H9 (cell line): ENCODE results near the gene PPM1B. TPM values are rescaled to one million over a fixed set of nuclear protein-coding genes. Genes with fewer than 3 reads are reported as not detected.
A peak's percentile ranks its signal among the peaks of the same experiment; 100 is the strongest.

Experiments
- DNase-seq: peaks from one replicate; pipeline ENCODE4 v3.0.0-alpha.2; 2017
- H2AFZ ChIP-seq: one replicate; pipeline ENCODE4 v1.6.1; 2013; ENCODE audit warnings: mild to moderate bottlenecking, low read length, control low read depth, moderate library complexity
- H2AK5ac ChIP-seq: 2 replicates; pipeline ENCODE4 v1.6.1; 2013; ENCODE audit warnings: low read length, control low read depth, mixed read lengths; ENCODE audit not compliant: insufficient read length
- H2BK120ac ChIP-seq: one replicate; pipeline ENCODE4 v1.6.1; 2013; ENCODE audit warnings: low read depth, mild to moderate bottlenecking, low read length, control low read depth, inconsistent platforms; ENCODE audit not compliant: poor library complexity, severe bottlenecking
- H2BK12ac ChIP-seq: 2 replicates; pipeline ENCODE4 v1.6.1; 2013; ENCODE audit warnings: low read length, control low read depth, mixed read lengths, low read depth; ENCODE audit not compliant: insufficient read length
- H2BK15ac ChIP-seq: 2 replicates; pipeline ENCODE4 v1.6.1; 2013; ENCODE audit warnings: low read depth, low read length, control low read depth
- H2BK20ac ChIP-seq: one replicate; pipeline ENCODE4 v1.6.1; 2013; ENCODE audit warnings: low read depth, mild to moderate bottlenecking, low read length, control low read depth, inconsistent platforms; ENCODE audit not compliant: poor library complexity, severe bottlenecking
- H2BK5ac ChIP-seq: 2 replicates; pipeline ENCODE4 v1.6.1; 2013; ENCODE audit warnings: low read length, control low read depth, mixed read lengths; ENCODE audit not compliant: insufficient read length
- H3K14ac ChIP-seq: 2 replicates; pipeline ENCODE4 v1.6.1; 2013; ENCODE audit warnings: low read length, control low read depth; ENCODE audit not compliant: insufficient read depth
- H3K18ac ChIP-seq: 2 replicates; pipeline ENCODE4 v1.6.1; 2013; ENCODE audit warnings: low read depth, mild to moderate bottlenecking, mixed read lengths, low read length, control low read depth; ENCODE audit not compliant: insufficient read length
- H3K23ac ChIP-seq: 2 replicates; pipeline ENCODE4 v1.6.1; 2013; ENCODE audit warnings: low read length, control low read depth, mixed read lengths, low read depth; ENCODE audit not compliant: insufficient read length
- H3K23me2 ChIP-seq: 2 replicates; pipeline ENCODE4 v1.6.1; 2013; ENCODE audit warnings: low read depth, mild to moderate bottlenecking, mixed read lengths, low read length, control low read depth; ENCODE audit not compliant: insufficient read length, poor library complexity, severe bottlenecking
- H3K27ac ChIP-seq: 2 replicates; pipeline ENCODE4 v1.5.1; 2013; ENCODE audit warnings: low read length, control low read depth, mixed read lengths, low read depth; ENCODE audit not compliant: insufficient read length
- H3K27me3 ChIP-seq: 2 replicates; pipeline ENCODE4 v1.6.1; 2013; ENCODE audit warnings: low read length, control low read depth, inconsistent platforms; ENCODE audit not compliant: insufficient read depth
- H3K4ac ChIP-seq: 2 replicates; pipeline ENCODE4 v1.6.1; 2013; ENCODE audit warnings: low read depth, mild to moderate bottlenecking, control low read depth, inconsistent platforms, low read length, moderate library complexity
- H3K4me1 ChIP-seq: 2 replicates; pipeline ENCODE4 v1.6.1; 2013; ENCODE audit warnings: low read length, control low read depth, inconsistent platforms; ENCODE audit not compliant: insufficient read depth
- H3K4me2 ChIP-seq: 2 replicates; pipeline ENCODE4 v1.6.1; 2013; ENCODE audit warnings: low read length, control low read depth, mixed read lengths; ENCODE audit not compliant: insufficient read length, insufficient read depth
- H3K56ac ChIP-seq: 2 replicates; pipeline ENCODE4 v1.6.1; 2013; ENCODE audit warnings: low read depth, mild to moderate bottlenecking, mixed read lengths, low read length, control low read depth; ENCODE audit not compliant: insufficient read length
- H3K79me1 ChIP-seq: 2 replicates; pipeline ENCODE4 v1.6.1; 2013; ENCODE audit warnings: low read depth, mild to moderate bottlenecking, moderate library complexity, low read length, control low read depth, inconsistent platforms; ENCODE audit not compliant: insufficient read depth, poor library complexity, severe bottlenecking
- H3K79me2 ChIP-seq: 2 replicates; pipeline ENCODE4 v1.6.1; 2013; ENCODE audit warnings: low read length, control low read depth, inconsistent platforms; ENCODE audit not compliant: insufficient read depth
- H3K9ac ChIP-seq: 2 replicates; pipeline ENCODE4 v1.6.1; 2013; ENCODE audit warnings: low read length, control low read depth, mixed read lengths; ENCODE audit not compliant: insufficient read length; ENCODE audit errors: extremely low read depth
- H3K9me3 ChIP-seq: one replicate; pipeline ENCODE4 v1.6.1; 2013; ENCODE audit warnings: low read depth, low read length, inconsistent platforms; ENCODE audit not compliant: control insufficient read depth
- H3T11ph ChIP-seq: one replicate; pipeline ENCODE4 v1.6.1; 2013; ENCODE audit warnings: mild to moderate bottlenecking, low read length, control low read depth, inconsistent platforms
- H4K20me1 ChIP-seq: one replicate; pipeline ENCODE4 v1.6.1; 2013; ENCODE audit not compliant: control insufficient read depth, insufficient read length, insufficient read depth
- H4K5ac ChIP-seq: 2 replicates; pipeline ENCODE4 v1.6.1; 2013; ENCODE audit warnings: low read depth, mild to moderate bottlenecking, mixed read lengths, low read length, control low read depth; ENCODE audit not compliant: insufficient read length
- H4K8ac ChIP-seq: replicated peaks from 2 replicates; pipeline ENCODE4 v1.6.1; 2013; ENCODE audit warnings: low read length, control low read depth, mixed read lengths, low read depth; ENCODE audit not compliant: insufficient read length
- H4K91ac ChIP-seq: 2 replicates; pipeline ENCODE4 v1.6.1; 2013; ENCODE audit warnings: low read depth, mild to moderate bottlenecking, moderate library complexity, mixed read lengths, low read length, control low read depth; ENCODE audit not compliant: insufficient read length
- H3K27ac Mint-ChIP-seq, 3 experiments: 2 replicates in 2 of 3; 3 replicates in 1 of 3; pipeline ENCODE4 v1.8.0; 2020 to 2021; ENCODE audit warnings: mixed read lengths in 3 of 3, mild to moderate bottlenecking in 1 of 3, moderate library complexity in 1 of 3
- H3K27me3 Mint-ChIP-seq: 2 replicates; pipeline ENCODE4 v1.8.0; 2021; ENCODE audit warnings: low read depth, mild to moderate bottlenecking, moderate library complexity, mixed read lengths
- H3K36me3 Mint-ChIP-seq, 3 experiments: 2 replicates in 2 of 3; 3 replicates in 1 of 3; pipeline ENCODE4 v1.8.0; 2020 to 2021; ENCODE audit warnings: low read depth in 3 of 3, mixed read lengths in 3 of 3; ENCODE audit not compliant: insufficient read depth in 1 of 3
- H3K4me1 Mint-ChIP-seq, 2 experiments: 2 replicates each; pipeline ENCODE4 v1.8.0; 2020; ENCODE audit warnings: mixed read lengths in 2 of 2
- H3K4me3 Mint-ChIP-seq, 2 experiments: 2 replicates in 1 of 2; 3 replicates in 1 of 2; pipeline ENCODE4 v1.8.0; 2020 to 2021; ENCODE audit warnings: mild to moderate bottlenecking in 2 of 2, mixed read lengths in 2 of 2, moderate library complexity in 1 of 2
- H3K9me3 Mint-ChIP-seq, 2 experiments: 2 replicates in 1 of 2; 3 replicates in 1 of 2; pipeline ENCODE4 v1.8.0; 2020; ENCODE audit warnings: mild to moderate bottlenecking in 2 of 2, mixed read lengths in 2 of 2, moderate library complexity in 1 of 2
- WGBS: extraction: QIAGEN DNeasy Blood & Tissue Kit; methylation state at CpG from one replicate; pipeline ENCODE4 v1.1.7; 2013; ENCODE audit warnings: missing lambda C conversion rate, low lambda C conversion rate, mixed read lengths; ENCODE audit not compliant: insufficient read length; ENCODE audit errors: extremely low coverage; 5-methylcytosine and 5-hydroxymethylcytosine counted together
- long read RNA-seq: library from polyadenylated mRNA; unstranded; transcript quantifications from one replicate; pipeline ENCODE4 v2.0.0, GENCODE V29; 2020
- total RNA-seq: library from RNA; stranded (reverse); gene quantifications from 2 replicates; pipeline ENCODE4 v1.2.1, GENCODE V29; 2021
- TF ChIP-seq, protein P1 (sequence below): fragments of 200-600 bp; sonication (generic); conservative IDR thresholded peaks from 3 replicates; pipeline ENCODE4 v1.8.0; 2021; ENCODE audit warnings: antibody characterized with exemption, mild to moderate bottlenecking

PPM1B gene
- total RNA-seq: 148 and 156 TPM in 2 replicates
- long read RNA-seq, transcript PPM1B-204 (6 exons, 3,877 nt): major isoform, 10 of 57 reads
- long read RNA-seq, transcript PPM1B-201 (6 exons, 2,606 nt): minor isoform, 7 of 57 reads
- long read RNA-seq, partial matches to known transcripts: 32 of 57 reads
- long read RNA-seq, other reads (novel, unspliced or antisense): 8 of 57 reads

DNA sequence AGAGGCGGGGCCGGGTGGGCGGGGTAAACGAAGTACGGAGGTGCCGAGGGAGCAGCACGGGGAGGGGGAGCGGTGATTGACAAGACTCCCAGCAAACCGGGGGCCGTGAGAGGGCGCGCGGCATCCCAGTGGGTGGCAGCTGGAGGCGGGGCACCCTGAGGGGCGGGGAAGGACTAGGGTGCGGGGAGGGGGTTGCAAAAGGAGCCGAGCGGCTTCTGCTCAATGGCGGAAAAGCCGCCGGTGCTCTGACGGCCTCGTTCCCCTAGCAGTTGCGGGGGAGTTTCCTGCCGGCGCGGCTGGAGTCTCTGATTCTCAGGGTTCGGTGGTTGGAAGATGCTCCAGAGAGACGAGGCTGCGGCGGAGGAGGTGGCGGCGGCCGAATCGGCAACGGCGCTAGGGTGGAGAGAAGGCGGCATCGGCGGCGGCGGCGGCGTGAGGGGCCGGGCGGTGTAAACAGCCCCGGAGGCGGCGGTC, at the start of gene PPM1B:
PPM1B (plus strand) TSS at position 195 of the 474 bp plus-strand sequence. CDS start 32,325 bp downstream, outside the sequence.
- Mint-ChIP-seq H3K27me3 (no peaks in the 10 kb centered on the region), H3K4me3 (peak within 1 kb of the TSS; percentile 91 to 96), H3K9me3 (peaks cover 18 to 33% of the 10 kb centered on the region in 2 experiments), H3K4me1 (peaks cover 25 to 35% of the 10 kb centered on the region in 2 experiments), H3K27ac (peak within 1 kb of the TSS; percentile 99 to 100 (median 100)), H3K36me3 (peaks cover 28 to 57% (median 36%) of the 10 kb centered on the region in 3 experiments)
- no CpG with 5 or more reads among the region's 49 CpGs for WGBS
- Histone ChIP-seq H4K5ac (peak within 1 kb of the TSS; percentile 55), H3K79me2 (peaks cover 41% of the 10 kb centered on the region), H2BK120ac (no peak within 1 kb of the TSS), H3K56ac (peak within 1 kb of the TSS; percentile 80), H3K9me3 (no peaks in the 10 kb centered on the region), H2AK5ac (no peak within 1 kb of the TSS), H3K27me3 (no peaks in the 10 kb centered on the region), H2BK20ac (no peak within 1 kb of the TSS), H2BK15ac (no peak within 1 kb of the TSS), H2BK5ac (peak within 1 kb of the TSS; percentile 43), H4K8ac (no peak within 1 kb of the TSS), H2BK12ac (no peak within 1 kb of the TSS), H3K4ac (no peak within 1 kb of the TSS; the same call in 1 of the 2 replicates), H3K23ac (no peak within 1 kb of the TSS), H3K23me2 (peaks cover 4% of the 10 kb centered on the region), H3K18ac (peak within 1 kb of the TSS; percentile 95), H3T11ph (peak within 1 kb of the TSS; percentile 86), H4K91ac (no peak within 1 kb of the TSS), H3K79me1 (no peaks in the 10 kb centered on the region), H3K14ac (peak within 1 kb of the TSS; percentile 89), H3K27ac (peak within 1 kb of the TSS; percentile 93), H3K4me2 (peak within 1 kb of the TSS; percentile 97), H3K9ac (peak within 1 kb of the TSS; percentile 96), H3K4me1 (peaks cover 3% of the 10 kb centered on the region; the same call in 1 of the 2 replicates), H2AFZ (peak within 1 kb of the TSS; percentile 26), H4K20me1 (no peaks in the 10 kb centered on the region)
- no peak for DNase-seq
- TF ChIP-seq, protein P1, sequence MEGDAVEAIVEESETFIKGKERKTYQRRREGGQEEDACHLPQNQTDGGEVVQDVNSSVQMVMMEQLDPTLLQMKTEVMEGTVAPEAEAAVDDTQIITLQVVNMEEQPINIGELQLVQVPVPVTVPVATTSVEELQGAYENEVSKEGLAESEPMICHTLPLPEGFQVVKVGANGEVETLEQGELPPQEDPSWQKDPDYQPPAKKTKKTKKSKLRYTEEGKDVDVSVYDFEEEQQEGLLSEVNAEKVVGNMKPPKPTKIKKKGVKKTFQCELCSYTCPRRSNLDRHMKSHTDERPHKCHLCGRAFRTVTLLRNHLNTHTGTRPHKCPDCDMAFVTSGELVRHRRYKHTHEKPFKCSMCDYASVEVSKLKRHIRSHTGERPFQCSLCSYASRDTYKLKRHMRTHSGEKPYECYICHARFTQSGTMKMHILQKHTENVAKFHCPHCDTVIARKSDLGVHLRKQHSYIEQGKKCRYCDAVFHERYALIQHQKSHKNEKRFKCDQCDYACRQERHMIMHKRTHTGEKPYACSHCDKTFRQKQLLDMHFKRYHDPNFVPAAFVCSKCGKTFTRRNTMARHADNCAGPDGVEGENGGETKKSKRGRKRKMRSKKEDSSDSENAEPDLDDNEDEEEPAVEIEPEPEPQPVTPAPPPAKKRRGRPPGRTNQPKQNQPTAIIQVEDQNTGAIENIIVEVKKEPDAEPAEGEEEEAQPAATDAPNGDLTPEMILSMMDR: no peak
